Middle frontal gyrus (tissue), 1 donor: ENCODE measurements around the gene NEUROG2.
"Not testable (repeated sequence)": the region's sequence is repeated elsewhere in the genome, so short reads cannot be mapped to it uniquely, and the experiment has no call there.

Source experiments
- DNase-seq: peaks from one replicate; pipeline ENCODE4 v3.0.0-alpha.2; 2015; ENCODE audit warnings: low spot score; ENCODE audit errors: extremely low spot score

NEUROG2 gene

GRCh38 chr4:112492321-112492720, 23.7 kb downstream of the NEUROG2 start:
- DNase-seq, result no peak

GRCh38 chr4:112490808-112491207, 25.2 kb downstream of the NEUROG2 start:
- not testable (repeated sequence) for DNase-seq

- no peak for DNase-seq
These were observed 30.1 kb downstream of the NEUROG2 start for GRCh38 chr4:112485930-112486329.

GRCh38 chr4:112473985-112474384, 42.0 kb downstream of the NEUROG2 start:
- DNase-seq, result no peak

- no peak for DNase-seq
These were observed 43.7 kb downstream of the NEUROG2 start for GRCh38 chr4:112472318-112472717.
